Stimulated activated CD4-positive, alpha-beta T cell treated with anti-CD3 and anti-CD28 coated beads, Interleukin-4, amount 100 ng/mL, for 4 hours (primary cell): ENCODE measurements around the gene ST6GALNAC3.
A peak's percentile ranks its signal among the peaks of the same experiment; 100 is the strongest.
"Not testable (repeated sequence)": the region's sequence is repeated elsewhere in the genome, so short reads cannot be mapped to it uniquely, and the experiment has no call there.

Experiments
- DNase-seq, 2 experiments: peaks; one replicate each; pipeline ENCODE4 v3.0.0-alpha.2; 2020

Gene ST6GALNAC3

DNA sequence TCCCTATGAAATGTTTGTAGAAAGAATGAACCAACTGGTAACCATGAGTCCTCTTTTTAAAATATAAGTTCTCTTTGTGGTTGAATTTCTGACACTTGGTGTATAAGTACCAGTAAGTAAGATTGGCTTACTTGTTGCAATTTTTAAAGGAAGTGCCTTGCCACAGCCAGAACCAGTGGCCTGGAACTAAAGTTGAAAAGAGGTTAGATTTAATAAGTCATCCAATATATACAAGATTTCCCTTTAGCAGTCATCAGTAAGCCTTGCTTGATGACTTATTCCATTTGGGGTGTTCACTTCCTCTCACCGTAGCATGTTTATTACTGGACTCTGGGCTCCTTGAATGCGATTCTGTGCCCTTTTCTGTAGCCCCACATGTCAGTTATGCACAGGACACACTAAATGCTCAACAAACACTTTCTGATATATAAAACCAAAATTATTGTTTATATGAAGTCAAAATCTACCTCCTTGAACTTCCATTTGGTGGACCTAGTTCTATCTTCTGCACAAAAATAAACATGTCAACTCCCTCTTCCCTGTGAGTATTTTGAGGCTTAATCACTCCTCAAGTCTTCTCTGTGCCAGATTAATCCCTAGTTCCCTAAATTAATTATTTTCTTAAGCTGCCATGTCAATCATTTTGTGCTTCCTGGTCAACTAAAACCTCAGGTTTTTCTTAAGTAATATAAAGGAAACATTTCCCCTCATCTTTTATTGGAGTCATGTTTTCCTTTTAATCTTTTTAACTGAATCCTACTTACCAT, 218.1 kb downstream of the ST6GALNAC3 start:
- no peak for DNase-seq

DNA sequence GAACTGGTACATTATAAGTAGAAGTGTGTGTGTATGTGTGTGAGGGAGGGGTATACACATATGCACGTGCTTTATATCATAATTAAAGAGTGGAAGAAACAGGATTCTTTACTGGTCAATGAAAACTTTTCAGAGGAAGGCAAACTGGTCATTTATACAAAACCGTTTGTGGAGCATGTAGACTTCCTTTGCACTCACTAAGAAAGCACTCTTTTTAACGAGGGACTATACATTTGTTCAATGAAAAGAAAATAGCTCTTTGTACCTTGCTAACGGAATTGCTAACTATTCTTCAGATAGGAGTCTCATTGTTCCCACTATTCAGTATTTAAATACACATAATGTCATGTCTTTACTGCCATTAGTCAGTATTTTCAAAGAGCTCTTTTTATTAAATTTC, 219.3 kb downstream of the ST6GALNAC3 start:
- DNase-seq, result no peak

DNA sequence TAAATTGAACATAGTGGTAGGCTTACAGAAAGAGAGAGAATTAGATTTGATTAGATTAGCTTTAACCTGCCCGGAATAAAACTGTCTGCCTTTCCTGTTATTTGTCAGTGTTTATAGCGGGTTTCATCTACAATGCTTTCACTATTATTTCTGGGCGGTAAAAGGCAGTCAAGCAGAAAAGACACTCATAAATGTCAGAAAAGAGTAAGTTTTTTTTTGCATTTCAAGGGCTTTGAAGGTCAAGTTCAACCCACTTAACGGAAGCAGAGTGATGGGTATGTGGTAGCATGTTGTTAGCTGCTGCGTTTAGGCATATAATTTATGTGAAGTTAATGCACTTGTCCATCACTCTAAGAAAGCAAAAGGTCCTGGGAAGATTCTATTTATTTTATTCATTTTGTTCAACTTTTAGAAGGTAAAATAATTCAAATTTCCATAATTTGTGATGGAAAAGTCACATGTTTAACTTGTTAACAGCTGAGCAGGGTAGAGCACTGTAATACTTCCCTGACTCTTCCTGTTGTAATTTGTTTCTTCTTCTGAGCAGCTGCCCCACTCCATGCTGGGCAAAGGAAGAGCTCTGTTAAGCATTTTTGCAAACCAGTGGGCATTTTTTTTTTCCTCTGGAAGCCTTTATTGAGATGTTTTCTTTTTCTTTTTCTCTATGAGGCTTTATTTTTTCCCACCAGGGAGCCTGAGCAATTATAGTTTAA, 220.1 kb downstream of the ST6GALNAC3 start:
- DNase-seq, result no peak

DNA sequence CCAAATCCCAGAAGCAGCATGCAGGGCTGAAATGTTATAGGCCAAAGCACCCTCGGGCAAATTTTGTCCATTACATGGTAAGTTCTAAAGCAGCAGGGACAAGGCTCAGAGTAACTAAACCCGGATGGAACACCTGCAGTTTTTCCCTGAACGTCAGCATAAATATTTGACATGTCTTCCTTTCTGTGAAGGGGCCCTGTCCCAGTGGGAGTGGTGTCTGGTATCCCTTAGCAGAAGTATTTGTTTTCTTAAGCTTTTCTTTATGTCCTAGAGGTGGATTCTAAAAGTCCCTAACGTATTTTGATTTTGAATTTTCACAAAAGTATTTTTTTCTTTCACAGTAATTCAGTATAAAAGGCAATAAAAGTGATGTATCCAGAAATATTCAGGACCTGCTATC, 223.9 kb downstream of the ST6GALNAC3 start:
- DNase-seq, result no peak

DNA sequence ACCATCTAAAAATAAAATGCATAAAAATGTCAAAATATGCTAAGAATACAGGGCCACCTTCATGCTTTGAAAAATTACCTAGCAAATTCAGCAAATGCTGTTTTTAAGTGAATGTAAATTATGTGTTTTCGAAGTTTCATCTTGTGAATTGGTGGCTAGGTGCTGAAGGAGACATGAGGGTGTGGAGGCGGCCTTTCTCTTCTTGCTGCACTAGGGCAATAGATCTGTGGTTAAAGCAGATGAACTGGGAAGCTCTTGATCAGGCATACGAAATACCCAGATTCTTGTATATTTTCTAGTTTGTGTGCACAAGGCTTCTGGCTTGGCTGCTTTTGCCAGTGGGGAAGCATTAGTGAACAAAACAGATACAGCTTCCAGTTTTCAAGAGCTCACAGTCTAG, 224.5 kb downstream of the ST6GALNAC3 start:
- DNase-seq, result no peak

GRCh38 chr1:76300556-76300955, 226.0 kb downstream of the ST6GALNAC3 start:
- no peak for DNase-seq

- no peak for DNase-seq
Measured at GRCh38 chr1:76302711-76303339, 228.3 kb downstream of the ST6GALNAC3 start.

DNA sequence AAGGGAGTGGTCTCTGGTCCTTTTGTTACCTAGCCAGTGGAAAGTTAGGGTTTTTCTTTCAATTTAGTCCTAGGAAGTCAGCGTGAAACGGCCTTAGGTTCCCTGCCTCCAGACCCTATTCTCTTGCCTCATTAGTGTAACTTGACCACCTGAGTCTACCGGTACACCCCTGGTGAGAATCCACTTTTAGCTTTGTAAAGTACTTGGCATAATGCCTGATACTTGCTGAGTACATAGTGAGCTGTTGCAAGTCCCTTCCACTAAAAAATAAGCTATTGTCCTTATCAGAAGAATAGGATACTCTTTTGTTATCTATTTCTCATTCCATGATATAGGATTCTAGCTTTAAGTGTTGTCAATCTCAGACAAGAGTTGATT, 228.8 kb downstream of the ST6GALNAC3 start:
- DNase-seq, result no peak

- no peak for DNase-seq
Measured at GRCh38 chr1:76313304-76313703, 238.8 kb downstream of the ST6GALNAC3 start.

DNA sequence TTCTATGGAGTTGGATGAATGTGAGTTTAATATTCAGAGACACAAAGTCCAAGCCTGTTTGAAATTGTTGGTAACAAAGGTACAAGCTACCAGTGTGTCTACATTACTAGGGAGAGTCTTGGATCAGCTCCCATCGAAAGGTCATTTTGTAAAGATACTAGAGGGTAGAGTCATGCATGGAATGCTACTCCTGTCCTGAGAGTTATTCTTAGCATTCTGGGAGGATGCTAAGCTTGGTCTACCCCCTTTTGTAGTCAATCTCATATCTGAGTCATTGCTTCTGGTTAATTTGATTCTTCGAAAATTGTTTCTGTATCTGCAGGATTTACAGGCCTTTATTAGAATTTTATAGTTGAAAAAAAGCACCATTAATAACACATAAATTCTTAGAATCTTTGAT, 240.2 kb downstream of the ST6GALNAC3 start:
- DNase-seq, result no peak

GRCh38 chr1:76317299-76317900, 242.9 kb downstream of the ST6GALNAC3 start:
- DNase-seq, result no peak

- peak; percentile 5 to 50 for DNase-seq
Measured at GRCh38 chr1:76330991-76331603, 256.6 kb downstream of the ST6GALNAC3 start.

- no peak for DNase-seq
Measured at GRCh38 chr1:76335882-76336281, 261.3 kb downstream of the ST6GALNAC3 start.

DNA sequence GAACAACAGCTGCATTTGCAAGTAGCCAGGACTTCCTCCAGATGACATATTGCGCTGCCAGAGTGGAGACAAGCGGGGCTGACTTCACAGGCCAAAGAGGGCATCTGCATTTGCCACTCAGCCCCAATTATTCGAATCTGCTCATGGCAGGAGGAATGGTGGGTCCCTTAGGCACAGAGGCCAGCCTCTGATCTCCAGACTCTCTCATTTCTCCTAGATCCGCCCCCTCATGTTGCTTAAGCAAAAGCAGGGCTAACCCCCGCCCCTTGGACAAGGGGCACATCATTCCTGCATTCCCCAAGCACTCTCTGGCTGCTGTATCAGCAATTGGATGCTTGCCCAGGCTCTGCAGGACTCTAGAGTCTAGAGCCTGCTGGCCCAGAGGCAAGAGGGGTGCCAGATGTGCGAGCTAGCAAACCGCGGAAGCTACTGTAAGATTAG, 262.4 kb downstream of the ST6GALNAC3 start:
- no peak for DNase-seq

- no peak for DNase-seq
Measured at GRCh38 chr1:76337542-76338219, 263.1 kb downstream of the ST6GALNAC3 start.

- DNase-seq, result no peak
Measured at GRCh38 chr1:76340056-76340455, 265.5 kb downstream of the ST6GALNAC3 start.

- DNase-seq, result not testable (repeated sequence)
Measured at GRCh38 chr1:76341816-76342215, 267.3 kb downstream of the ST6GALNAC3 start.

- no peak for DNase-seq
Measured at GRCh38 chr1:76343356-76343755, 268.8 kb downstream of the ST6GALNAC3 start.

DNA sequence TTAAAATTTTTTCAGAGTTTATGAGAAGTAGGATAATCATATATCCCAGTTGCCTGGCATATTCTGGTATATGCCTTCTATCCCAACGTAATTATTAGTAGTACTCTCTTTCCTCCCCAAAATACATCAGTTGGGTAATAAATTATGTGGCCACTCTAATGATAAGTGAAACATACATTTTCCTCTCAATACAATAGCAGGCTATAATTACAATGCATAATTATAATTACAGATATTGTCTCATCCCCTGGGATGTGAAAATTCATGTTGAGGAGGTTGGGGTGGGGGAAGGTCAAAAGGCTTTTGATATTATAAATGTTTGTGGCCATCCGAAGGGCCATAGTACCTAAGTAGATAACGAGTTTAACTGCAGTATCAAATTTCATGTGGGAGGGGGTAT, 277.1 kb downstream of the ST6GALNAC3 start:
- no peak for DNase-seq

GRCh38 chr1:76352741-76353435, 278.3 kb downstream of the ST6GALNAC3 start:
- DNase-seq, result no peak

DNA sequence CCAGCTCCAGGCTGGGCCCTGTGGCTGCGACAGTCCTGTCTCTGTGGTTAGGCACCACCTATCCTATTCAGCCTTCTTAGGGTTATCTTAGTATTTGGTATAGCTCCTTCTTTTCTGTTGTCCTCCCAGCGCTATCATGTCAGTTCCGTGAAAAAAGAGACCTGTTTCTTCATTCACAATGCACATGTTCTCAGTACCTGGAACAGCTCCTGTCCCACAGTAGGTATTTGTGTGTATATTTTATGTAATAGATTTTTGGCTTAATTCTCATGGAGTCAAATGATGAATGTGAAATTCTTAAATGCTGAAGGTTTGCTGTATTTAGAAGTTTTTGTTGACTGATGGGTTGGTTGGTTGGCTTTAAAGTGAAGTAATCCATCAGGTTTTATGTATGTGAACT, 279.7 kb downstream of the ST6GALNAC3 start:
- no peak for DNase-seq

DNA sequence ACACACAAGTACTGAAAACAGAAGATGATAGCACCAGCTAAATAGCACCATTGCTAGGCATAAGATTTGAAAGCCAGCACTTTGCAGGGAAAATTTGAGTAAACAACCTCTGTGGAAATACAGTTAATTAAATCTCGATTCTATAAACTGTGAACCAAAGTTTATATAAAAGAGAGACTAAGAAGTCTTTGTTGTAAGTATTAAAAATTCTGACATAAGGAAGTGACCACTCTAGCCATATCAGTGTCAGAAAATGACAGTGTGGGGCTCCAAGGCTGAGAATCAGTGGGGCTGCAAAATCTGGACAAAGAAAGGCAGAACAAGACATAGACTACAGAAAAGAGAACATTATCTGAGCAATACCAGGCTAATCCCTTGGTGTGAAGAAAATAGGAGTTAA, 292.2 kb downstream of the ST6GALNAC3 start:
- DNase-seq, result no peak
